Prostate gland (tissue), 2 donors: ENCODE measurements around the gene ABCC4.

ENCODE experiments used
- CTCF ChIP-seq, 4 experiments: fragments of 200-600 bp in 2 of 4; fragments of 450-650 bp in 2 of 4; sonication (generic) in 2 of 4; IDR thresholded peaks; 1 replicate in 3 of 4; 2 replicates in 1 of 4; pipeline ENCODE4 v1.5.1; 2016 to 2019; ENCODE audit warnings: antibody characterized with exemption in 4 of 4, mild to moderate bottlenecking in 2 of 4, moderate library complexity in 2 of 4
- POLR2A ChIP-seq: fragments of 450-650 bp; IDR thresholded peaks from one replicate; pipeline ENCODE4 v1.6.1; 2016; ENCODE audit warnings: antibody characterized with exemption, mild to moderate bottlenecking
- POLR2AphosphoS5 ChIP-seq: sonication (generic); formaldehyde crosslinking; IDR thresholded peaks from one replicate; pipeline ENCODE4 v1.6.1; 2017; ENCODE audit warnings: antibody characterized with exemption

- TF ChIP-seq CTCF (IDR thresholded peaks at IDR 0.05) (no peak), POLR2A (no peak), POLR2AphosphoS5 (no peak)
Measured at GRCh38 chr13:94978516-94978915, 322.7 kb downstream of the ABCC4 start.
